Pulmonary artery endothelial cell (primary cell): ENCODE data around the gene MYOZ2. TPM values are rescaled to one million over a fixed set of nuclear protein-coding genes. Genes with fewer than 3 reads are reported as not detected.

ENCODE experiments used
- total RNA-seq: library from RNA; depleted of rRNA; stranded (reverse); fragments of >200 nt; gene quantifications from 2 replicates; pipeline ENCODE4 v1.2.3, GENCODE V29; 2014

The MYOZ2 gene
- total RNA-seq, 1 donor from 2014 or later: 0.20 TPM

Other genes with a start within 250 kb of the MYOZ2 start
- 0.13 and 0.18 TPM in 2 replicates for gene SYNPO2, start 247.0 kb upstream of the MYOZ2 start, total RNA-seq
- gene USP53, start 76.9 kb downstream of the MYOZ2 start, total RNA-seq: 40.8 and 73.1 TPM in 2 replicates
- not detected in 2 replicates for gene FABP2, start 186.3 kb downstream of the MYOZ2 start, total RNA-seq